AG04449 (cell line): ENCODE data around the gene SLC7A10.
"Not testable (repeated sequence)": the region's sequence is repeated elsewhere in the genome, so short reads cannot be mapped to it uniquely, and the experiment has no call there.

ENCODE experiments used
- CTCF ChIA-PET: fragments of 350-600 bp; formaldehyde crosslinking; extraction: SDS; loops from one replicate; lab custom pipeline; 2021; ENCODE audit warnings: antibody characterized with exemption; lab: Yijun Ruan, JAX
- POLR2A ChIA-PET: fragments of 400-600, 350-600 bp; formaldehyde crosslinking; extraction: SDS; loops from one replicate; lab custom pipeline; 2020; ENCODE audit warnings: antibody characterized with exemption, inconsistent platforms; lab: Yijun Ruan, JAX
- DNase-seq: peaks from one replicate; pipeline ENCODE4 v3.0.0-alpha.2; 2010; ENCODE audit warnings: low read depth, low spot score
- H3K4me3 ChIP-seq: 2 replicates; pipeline ENCODE4 v1.5.1; 2011; ENCODE audit warnings: low read depth, mild to moderate bottlenecking, control low read depth, low read length
- TF ChIP-seq, protein P1 (sequence below): IDR thresholded peaks from one replicate; pipeline ENCODE4 v1.5.1; 2011; ENCODE audit warnings: mild to moderate bottlenecking, moderate library complexity, low read length, control low read depth, inconsistent platforms; ENCODE audit not compliant: insufficient read depth; ENCODE audit errors: missing control alignments

SLC7A10 gene

DNA sequence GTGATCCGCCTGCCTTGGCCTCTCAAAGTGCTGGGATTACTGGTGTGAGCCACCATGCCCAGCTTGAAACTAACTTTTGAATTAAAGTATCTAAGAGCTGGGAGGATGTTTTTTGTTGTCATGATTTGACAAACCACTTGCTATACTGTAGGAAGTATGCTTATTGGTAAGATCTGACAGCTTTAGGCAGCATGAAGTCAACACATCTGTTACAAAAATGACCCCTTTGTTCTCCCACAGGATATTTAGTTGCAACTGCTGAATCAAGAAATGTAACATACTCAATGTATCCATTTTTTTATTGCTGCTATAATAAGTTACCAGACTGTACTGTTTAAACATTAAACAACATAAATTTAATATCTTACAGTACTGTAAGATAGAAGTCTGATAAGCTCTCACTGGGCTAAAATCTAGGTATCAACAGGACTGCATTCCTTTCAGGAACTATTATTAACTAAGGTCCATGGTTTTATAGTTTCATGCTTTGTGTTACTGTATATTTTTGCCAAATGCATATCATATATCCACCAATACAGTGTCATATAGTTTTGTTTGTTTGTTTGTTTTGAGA lies 54.3 kb downstream of the SLC7A10 start:
- no peak overlapping the region for H3K4me3 ChIP-seq
- TF ChIP-seq, protein P1, sequence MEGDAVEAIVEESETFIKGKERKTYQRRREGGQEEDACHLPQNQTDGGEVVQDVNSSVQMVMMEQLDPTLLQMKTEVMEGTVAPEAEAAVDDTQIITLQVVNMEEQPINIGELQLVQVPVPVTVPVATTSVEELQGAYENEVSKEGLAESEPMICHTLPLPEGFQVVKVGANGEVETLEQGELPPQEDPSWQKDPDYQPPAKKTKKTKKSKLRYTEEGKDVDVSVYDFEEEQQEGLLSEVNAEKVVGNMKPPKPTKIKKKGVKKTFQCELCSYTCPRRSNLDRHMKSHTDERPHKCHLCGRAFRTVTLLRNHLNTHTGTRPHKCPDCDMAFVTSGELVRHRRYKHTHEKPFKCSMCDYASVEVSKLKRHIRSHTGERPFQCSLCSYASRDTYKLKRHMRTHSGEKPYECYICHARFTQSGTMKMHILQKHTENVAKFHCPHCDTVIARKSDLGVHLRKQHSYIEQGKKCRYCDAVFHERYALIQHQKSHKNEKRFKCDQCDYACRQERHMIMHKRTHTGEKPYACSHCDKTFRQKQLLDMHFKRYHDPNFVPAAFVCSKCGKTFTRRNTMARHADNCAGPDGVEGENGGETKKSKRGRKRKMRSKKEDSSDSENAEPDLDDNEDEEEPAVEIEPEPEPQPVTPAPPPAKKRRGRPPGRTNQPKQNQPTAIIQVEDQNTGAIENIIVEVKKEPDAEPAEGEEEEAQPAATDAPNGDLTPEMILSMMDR, result no peak
- ChIA-PET POLR2A (interaction anchor here (0.7 kb wide), 1 partner anchor 44 kb away, joined by 3 read pairs; no protein-coding TSS in a partner anchor), CTCF (interaction anchor here (1.3 to 7.1 kb wide), 4 partner anchors 9 to 30 kb away, joined by 3 to 26 read pairs (median 4); no protein-coding TSS in a partner anchor)
- no peak for DNase-seq

DNA sequence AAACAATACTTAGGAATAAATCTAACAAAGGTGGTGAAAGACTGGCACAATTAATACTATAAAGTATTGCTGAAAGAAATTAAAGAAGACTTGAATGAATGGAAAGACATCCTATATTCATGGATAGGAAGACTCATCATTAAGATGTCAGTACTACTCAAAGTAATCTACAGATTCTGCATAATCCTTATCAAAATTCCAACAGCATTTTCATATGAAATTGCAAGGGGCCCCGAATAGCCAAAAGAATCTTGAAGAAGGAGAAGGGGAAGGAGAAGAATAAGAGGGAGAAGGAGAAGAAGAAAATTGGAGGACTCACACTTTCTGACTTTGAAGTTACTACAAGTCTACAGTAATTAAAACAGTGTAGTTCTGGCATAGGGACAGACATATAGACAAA lies 57.1 kb downstream of the SLC7A10 start:
- DNase-seq, result no peak
- TF ChIP-seq, protein P1, result no peak
- ChIA-PET CTCF (interaction anchor here (0.9 to 7.1 kb wide), 4 partner anchors 9 to 192 kb away, joined by 3 to 26 read pairs (median 4); no protein-coding TSS in a partner anchor), POLR2A (no interaction called here)
- H3K4me3 ChIP-seq, result no peak overlapping the region

DNA sequence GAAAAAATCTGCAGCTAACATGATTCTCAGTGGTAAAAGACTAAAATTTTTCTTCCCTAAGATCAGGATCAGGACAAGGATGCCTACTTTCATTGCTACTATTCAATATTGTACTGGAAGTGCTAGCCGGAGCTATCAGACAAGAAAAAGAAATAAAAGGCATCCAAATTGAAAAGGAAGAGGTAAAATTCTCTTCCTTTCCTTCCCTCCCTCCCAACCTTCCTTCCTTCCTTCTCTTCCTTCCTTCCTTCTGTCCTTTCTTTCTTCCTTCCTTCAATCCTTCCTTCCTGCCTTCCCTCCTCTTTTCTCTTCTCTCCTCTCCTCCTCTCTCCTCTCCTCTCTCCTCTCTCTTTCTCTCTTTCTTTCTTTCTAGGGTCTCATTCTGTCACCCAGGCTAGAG lies 58.2 kb downstream of the SLC7A10 start:
- H3K4me3 ChIP-seq, result no peak overlapping the region
- CTCF ChIA-PET, result interaction anchor here (1.2 to 1.4 kb wide), 2 partner anchors 16 to 23 kb away, joined by 3 to 6 read pairs; no protein-coding TSS in a partner anchor
- TF ChIP-seq, protein P1, result no peak
- DNase-seq, result no peak
- POLR2A ChIA-PET, result no interaction called here

DNA sequence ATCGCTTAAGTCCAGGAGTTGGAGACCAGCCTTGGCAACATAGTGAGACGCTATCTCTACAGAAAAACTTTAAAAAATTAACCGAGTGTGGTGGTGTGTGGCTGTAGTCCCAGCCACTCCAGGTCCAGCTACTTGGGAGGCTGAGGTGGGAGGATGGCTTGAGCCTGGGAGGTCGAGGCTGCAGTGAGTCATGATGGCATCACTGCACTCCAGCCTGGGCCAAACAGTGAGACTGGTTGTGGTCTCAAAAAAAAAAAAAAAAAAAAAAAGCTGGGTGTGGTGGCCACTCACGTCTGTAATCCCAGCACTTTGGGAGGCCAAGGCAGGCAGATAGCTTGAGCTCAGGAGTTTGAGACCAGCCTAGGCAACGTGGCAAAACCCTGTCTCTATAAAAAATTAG lies 59.6 kb downstream of the SLC7A10 start:
- DNase-seq, result not testable (repeated sequence)
- ChIA-PET POLR2A (interaction anchor here (0.6 kb wide), 1 partner anchor 10 kb away, joined by 4 read pairs; no protein-coding TSS in a partner anchor), CTCF (interaction anchor here (1.1 kb wide), 1 partner anchor 42 kb away, joined by 3 read pairs; no protein-coding TSS in a partner anchor)

DNA sequence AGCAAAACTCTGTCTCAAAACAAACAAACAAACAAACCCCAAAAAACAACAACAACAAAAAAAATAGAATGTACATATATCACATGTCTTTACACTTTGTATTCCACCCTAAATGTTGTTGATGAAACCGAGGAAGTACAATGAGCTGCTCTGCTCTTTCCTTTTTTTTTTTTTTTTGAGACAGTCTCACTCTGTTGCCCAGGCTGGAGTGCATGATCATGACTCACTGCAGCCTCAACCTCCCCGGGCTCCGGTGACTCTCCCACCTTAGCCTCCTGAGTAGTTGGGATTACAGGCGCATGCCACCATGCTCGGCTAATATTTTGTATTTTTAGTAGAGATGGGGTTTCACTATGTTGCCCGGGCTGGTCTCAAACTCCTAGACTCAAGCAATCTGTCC lies 62.2 kb downstream of the SLC7A10 start:
- TF ChIP-seq, protein P1, result no peak
- CTCF ChIA-PET, result interaction anchor here (0.7 to 1.7 kb wide), 6 partner anchors 10 to 61 kb away, joined by 3 to 6 read pairs (median 4); no protein-coding TSS in a partner anchor
- no peak for DNase-seq
- H3K4me3 ChIP-seq, result no peak overlapping the region
- POLR2A ChIA-PET, result no interaction called here

More for the DNA sequence above, 59.6 kb downstream of the SLC7A10 start:
- not testable (repeated sequence) for H3K4me3 ChIP-seq

DNA sequence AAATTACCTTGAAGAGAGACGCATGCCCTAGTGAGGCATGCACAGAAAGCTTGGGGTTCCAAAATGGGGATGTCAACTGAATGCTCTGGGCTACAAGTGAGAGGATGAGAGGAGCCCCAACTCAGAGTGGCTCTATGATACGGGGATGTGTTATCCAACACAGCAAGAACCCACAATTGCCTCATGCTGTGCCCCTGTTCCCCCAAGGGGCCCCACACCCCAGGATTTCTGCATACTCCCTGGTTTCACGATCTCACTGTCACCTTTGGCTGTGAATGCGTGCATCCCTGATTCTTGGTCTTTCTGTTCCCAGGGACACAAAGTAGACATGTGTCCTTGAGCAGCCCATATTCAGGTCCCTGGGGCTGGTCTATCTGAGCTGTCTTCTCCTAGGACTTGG lies 64.4 kb downstream of the SLC7A10 start:
- ChIA-PET CTCF (interaction anchor here (1.2 to 2.7 kb wide), 4 partner anchors 10 to 23 kb away, joined by 4 to 14 read pairs (median 7); no protein-coding TSS in a partner anchor), POLR2A (interaction anchor here (1.9 kb wide), 1 partner anchor 16 kb away, joined by 6 read pairs; no protein-coding TSS in a partner anchor)
- no peak for DNase-seq
- H3K4me3 ChIP-seq, result no peak overlapping the region
- TF ChIP-seq, protein P1, result no peak
